Liver (tissue), 3 donors: ENCODE measurements around the gene MOCS2.

Source experiments
- CTCF ChIP-seq: fragments of 150-350 bp; IDR thresholded peaks from 2 replicates; pipeline ENCODE4 v1.5.1; 2017; ENCODE audit warnings: improper control_type of control experiment, low read depth, low read length; ENCODE audit not compliant: missing input control
- EGR1 ChIP-seq, 2 donors: IDR thresholded peaks; 2 replicates each; pipeline ENCODE4 v1.6.1; 2016 to 2018; ENCODE audit warnings: antibody characterized with exemption in 2 of 2, low read depth in 2 of 2
- FOXA1 ChIP-seq: IDR thresholded peaks from 2 replicates; pipeline ENCODE4 v1.6.1; 2016; ENCODE audit warnings: antibody characterized with exemption
- GABPA ChIP-seq, 2 donors: IDR thresholded peaks in 1 of 2; conservative IDR thresholded peaks in 1 of 2; 2 replicates each; pipeline ENCODE4 v1.6.1; 2016; ENCODE audit warnings: antibody characterized with exemption in 2 of 2, mild to moderate bottlenecking in 1 of 2, moderate library complexity in 1 of 2
- JUND ChIP-seq, 2 donors: IDR thresholded peaks; 2 replicates each; pipeline ENCODE4 v1.6.1; 2016; ENCODE audit warnings: antibody characterized with exemption in 2 of 2
- MAX ChIP-seq: IDR thresholded peaks from 2 replicates; pipeline ENCODE4 v1.6.1; 2016; ENCODE audit warnings: antibody characterized with exemption
- RAD21 ChIP-seq, 2 donors: IDR thresholded peaks; 2 replicates each; pipeline ENCODE4 v1.6.1; 2016; ENCODE audit warnings: antibody characterized with exemption in 2 of 2, mild to moderate bottlenecking in 2 of 2
- REST ChIP-seq: IDR thresholded peaks from 2 replicates; pipeline ENCODE4 v1.6.1; 2016; ENCODE audit warnings: antibody characterized with exemption, mild to moderate bottlenecking
- TAF1 ChIP-seq: conservative IDR thresholded peaks from 2 replicates; pipeline ENCODE4 v1.6.1; 2016; ENCODE audit warnings: antibody characterized with exemption, mild to moderate bottlenecking
- ZBTB33 ChIP-seq: IDR thresholded peaks from 2 replicates; pipeline ENCODE4 v1.6.1; 2016; ENCODE audit warnings: antibody characterized with exemption
- donor health status: healthy.
- donor health status: healthy.

GRCh38 chr5:53100606-53101005, 9.0 kb downstream of the MOCS2 start:
- TF ChIP-seq MAX (no peak), FOXA1 (no peak), CTCF (no peak), ZBTB33 (no peak), REST (no peak), TAF1 (no peak), EGR1 (IDR thresholded peaks at IDR 0.05; ENCODE audit: low read depth in 2 of 2) (no peak), RAD21 (IDR thresholded peaks at IDR 0.05) (no peak), JUND (IDR thresholded peaks at IDR 0.05) (no peak), GABPA (IDR thresholded peaks at IDR 0.05 in 1 of 2, conservative IDR thresholded peaks at IDR 0.05 in 1 of 2) (no peak)
